Measurements from ENCODE around the gene CNTNAP2. TPM values are rescaled to one million over a fixed set of nuclear protein-coding genes. Genes with fewer than 3 reads are reported as not detected.

Gene CNTNAP2
- total and polyA plus RNA-seq, 2 of the 8 experiments (the other 6 are each of a cell fraction or from before 2014, with no cell fraction given), result 27.9 to 71.0 TPM

DNA sequence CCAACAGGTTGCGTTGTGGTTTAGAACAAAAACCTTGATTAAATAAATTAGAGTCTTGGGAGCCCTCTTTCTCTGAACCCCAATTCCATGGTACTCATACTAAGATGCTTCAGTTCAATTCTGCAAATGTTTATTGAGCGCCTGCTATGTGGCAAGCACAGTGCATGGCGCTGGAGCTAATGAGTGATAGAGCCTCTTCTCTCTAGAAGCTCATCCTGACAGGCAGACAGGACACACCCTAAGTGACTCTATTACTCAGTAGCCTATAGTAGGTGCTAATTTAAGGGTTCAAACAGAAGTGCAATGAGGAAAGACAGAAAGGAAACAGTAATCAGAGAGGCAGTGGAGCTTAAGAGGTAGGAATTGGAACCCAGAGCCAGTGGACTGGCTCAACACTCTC is 2349.5 kb downstream of the CNTNAP2 start:
- H3K79me1 ChIP-seq (ENCODE audit: low read depth, low read length), result no peaks in the 10 kb centered on the region
- H3K56ac ChIP-seq (replicated peaks; ENCODE audit: insufficient read length, low read depth, low read length), result no peak overlapping the region
- no peak overlapping the region for H3K4me2 ChIP-seq (ENCODE audit: insufficient read depth in 1 of 2, low read depth in 2 of 2, low read length in 2 of 2)
- H3K23ac ChIP-seq (ENCODE audit: insufficient read length), result no peak overlapping the region
- no peak overlapping the region for H2BK5ac ChIP-seq (ENCODE audit: low read depth, low read length)
- H4K91ac ChIP-seq (replicated peaks; ENCODE audit: insufficient read length, low read length), result no peak overlapping the region
- no peaks in the 10 kb centered on the region for H3K79me2 ChIP-seq (ENCODE audit: control insufficient read depth in 1 of 2, insufficient read depth in 2 of 2, low read length in 2 of 2)
- H3K23me2 ChIP-seq (ENCODE audit: low read depth, low read length), result peaks cover 4% of the 10 kb centered on the region; the same call in 1 of the 2 replicates
- FAIRE-seq (no peak), DNase-seq (ENCODE audit: low read depth in 1 of 2, low spot score in 2 of 2) (no peak)
- H3K4me3 ChIP-seq (ENCODE audit: extremely low read depth in 1 of 4, insufficient read depth in 2 of 4, low read depth in 3 of 4, low read length in 4 of 4), result no peak overlapping the region
- no peak overlapping the region for H2BK15ac ChIP-seq (ENCODE audit: low read length)
- POLR2A ChIA-PET (ENCODE audit: partially characterized antibody), result interaction anchor here (0.6 kb wide), 1 partner anchor 85 kb away, joined by 3 read pairs; no protein-coding TSS in a partner anchor
- H3K27ac ChIP-seq (ENCODE audit: low read depth, low read length), result no peak overlapping the region
- H2BK120ac ChIP-seq (replicated peaks; ENCODE audit: low read depth, low read length), result no peak overlapping the region
- H2AK5ac ChIP-seq (ENCODE audit: low read depth, low read length), result no peak overlapping the region
- H4K8ac ChIP-seq (ENCODE audit: extremely low read depth, insufficient read depth, low read length), result no peak overlapping the region
- peaks cover 0 to 6% of the 10 kb centered on the region in 2 experiments for H4K20me1 ChIP-seq (replicated peaks in 1 of 2; ENCODE audit: control insufficient read depth in 1 of 2, insufficient read depth in 2 of 2, low read length in 2 of 2)
- H3K4me1 ChIP-seq (replicated peaks in 1 of 4; ENCODE audit: control insufficient read depth in 3 of 4, insufficient read depth in 4 of 4, low read length in 3 of 4), result no peaks in the 10 kb centered on the region
- no peak overlapping the region for H2AFZ ChIP-seq (ENCODE audit: low read length)
- no peak overlapping the region for H3K14ac ChIP-seq (ENCODE audit: insufficient read length)
- H3K18ac ChIP-seq (ENCODE audit: extremely low read depth, low read length), result no peak overlapping the region
- H3K36me3 ChIP-seq (ENCODE audit: control insufficient read depth in 2 of 4, insufficient read depth in 4 of 4, low read length in 3 of 4), result no peaks in the 10 kb centered on the region; a peak in 1 of 8 replicates
- CTCF ChIA-PET (ENCODE audit: partially characterized antibody), result interaction anchor here (1.0 to 1.6 kb wide), 2 partner anchors 10 to 13 kb away, joined by 3 to 4 read pairs; no protein-coding TSS in a partner anchor
- no peak overlapping the region for H3K9ac ChIP-seq (replicated peaks in 1 of 4; ENCODE audit: extremely low read depth in 1 of 4, low read depth in 3 of 4, low read length in 3 of 4)
- no peak overlapping the region for H2BK12ac ChIP-seq (ENCODE audit: low read depth, low read length)
- H3K4ac ChIP-seq (replicated peaks; ENCODE audit: insufficient read length, low read depth, low read length), result no peak overlapping the region
- H3K9me3 ChIP-seq (ENCODE audit: insufficient read depth in 2 of 2, low read depth in 1 of 2, low read length in 1 of 2), result peaks cover 0 to 10% of the 10 kb centered on the region in 2 experiments; a peak in 1 of 4 replicates
- no peak overlapping the region for H4K5ac ChIP-seq (ENCODE audit: insufficient read length, low read depth, low read length)
- no peak overlapping the region for H2BK20ac ChIP-seq (ENCODE audit: low read length)
- no peak for TF ChIP-seq POLR2AphosphoS5 (IDR thresholded peaks at IDR 0.05; ENCODE audit: low read depth, low read length)
- TF ChIP-seq, protein P1, sequence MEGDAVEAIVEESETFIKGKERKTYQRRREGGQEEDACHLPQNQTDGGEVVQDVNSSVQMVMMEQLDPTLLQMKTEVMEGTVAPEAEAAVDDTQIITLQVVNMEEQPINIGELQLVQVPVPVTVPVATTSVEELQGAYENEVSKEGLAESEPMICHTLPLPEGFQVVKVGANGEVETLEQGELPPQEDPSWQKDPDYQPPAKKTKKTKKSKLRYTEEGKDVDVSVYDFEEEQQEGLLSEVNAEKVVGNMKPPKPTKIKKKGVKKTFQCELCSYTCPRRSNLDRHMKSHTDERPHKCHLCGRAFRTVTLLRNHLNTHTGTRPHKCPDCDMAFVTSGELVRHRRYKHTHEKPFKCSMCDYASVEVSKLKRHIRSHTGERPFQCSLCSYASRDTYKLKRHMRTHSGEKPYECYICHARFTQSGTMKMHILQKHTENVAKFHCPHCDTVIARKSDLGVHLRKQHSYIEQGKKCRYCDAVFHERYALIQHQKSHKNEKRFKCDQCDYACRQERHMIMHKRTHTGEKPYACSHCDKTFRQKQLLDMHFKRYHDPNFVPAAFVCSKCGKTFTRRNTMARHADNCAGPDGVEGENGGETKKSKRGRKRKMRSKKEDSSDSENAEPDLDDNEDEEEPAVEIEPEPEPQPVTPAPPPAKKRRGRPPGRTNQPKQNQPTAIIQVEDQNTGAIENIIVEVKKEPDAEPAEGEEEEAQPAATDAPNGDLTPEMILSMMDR (IDR thresholded peaks at IDR 0.05; ENCODE audit: control extremely low read depth in 1 of 3, insufficient read depth in 1 of 3, low read depth in 1 of 3, low read length in 3 of 3), result no peak
- no peak for TF ChIP-seq RAD21 (IDR thresholded peaks at IDR 0.05 in 1 of 2, conservative IDR thresholded peaks at IDR 0.05 in 1 of 2; ENCODE audit: low read depth in 2 of 2, low read length in 2 of 2)
- no peak for TF ChIP-seq HDAC6 (IDR thresholded peaks at IDR 0.05; ENCODE audit: low read depth, low read length)
- TF ChIP-seq RNF2 (IDR thresholded peaks at IDR 0.05; ENCODE audit: borderline replicate concordance, low read depth, low read length, missing control alignments, poor library complexity, severe bottlenecking), result no peak
- TF ChIP-seq, protein P2, sequence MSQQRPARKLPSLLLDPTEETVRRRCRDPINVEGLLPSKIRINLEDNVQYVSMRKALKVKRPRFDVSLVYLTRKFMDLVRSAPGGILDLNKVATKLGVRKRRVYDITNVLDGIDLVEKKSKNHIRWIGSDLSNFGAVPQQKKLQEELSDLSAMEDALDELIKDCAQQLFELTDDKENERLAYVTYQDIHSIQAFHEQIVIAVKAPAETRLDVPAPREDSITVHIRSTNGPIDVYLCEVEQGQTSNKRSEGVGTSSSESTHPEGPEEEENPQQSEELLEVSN (IDR thresholded peaks at IDR 0.05), result no peak
- no peak for TF ChIP-seq BACH1 (IDR thresholded peaks at IDR 0.05; ENCODE audit: low read length)
- TF ChIP-seq, protein P3, sequence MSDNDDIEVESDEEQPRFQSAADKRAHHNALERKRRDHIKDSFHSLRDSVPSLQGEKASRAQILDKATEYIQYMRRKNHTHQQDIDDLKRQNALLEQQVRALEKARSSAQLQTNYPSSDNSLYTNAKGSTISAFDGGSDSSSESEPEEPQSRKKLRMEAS (IDR thresholded peaks at IDR 0.05), result no peak
- TF ChIP-seq SP1 (IDR thresholded peaks at IDR 0.05; ENCODE audit: low read depth, low read length), result no peak
- no peaks in the 10 kb centered on the region for H3K27me3 ChIP-seq (replicated peaks in 1 of 4; ENCODE audit: control insufficient read depth in 3 of 4, extremely low read depth in 1 of 4, insufficient read depth in 3 of 4, low read length in 3 of 4)
- WGBS, 2 experiments (ENCODE audit: extremely low coverage in 1 of 2, insufficient coverage in 1 of 2, insufficient read length in 1 of 2, insufficient replicate concordance in 2 of 2, low coverage in 1 of 2, low lambda C conversion rate in 2 of 2, missing lambda C conversion rate in 1 of 2), result 90% methylated on average over 3 of the region's 3 CpGs; no CpG with 5 or more reads in 1 of the 2 experiments
